Adipose tissue (tissue), 3 donors: ENCODE data around the gene ADAMTS10. TPM values are rescaled to one million over a fixed set of nuclear protein-coding genes. Genes with fewer than 3 reads are reported as not detected.

Source experiments
- H3K27ac ChIP-seq: one replicate; pipeline ENCODE4 v1.5.1; 2013; ENCODE audit warnings: low read depth, low read length
- WGBS, 3 donors: extraction: QIAGEN DNeasy Blood & Tissue Kit; methylation state at CpG; one replicate each; pipeline ENCODE4 v1.1.7; 2013; 5-methylcytosine and 5-hydroxymethylcytosine counted together
- polyA plus RNA-seq, 3 donors: library from polyadenylated mRNA; stranded (reverse); fragments of 200-250 nt; gene quantifications; one replicate each; pipeline ENCODE4 v1.2.3, GENCODE V29; 2013
- donor health status: healthy with polysubstance abuse.
- donor health status: Bipolar disorder and iron deficiency.
- donor health status: healthy.

The ADAMTS10 gene
- polyA plus RNA-seq, 3 donors: 11.0 to 29.6 (median 21.5) TPM

- WGBS, 3 donors: 63 to 88% (median 73%) methylated on average over 4 of the region's 4 CpGs
- no peak overlapping the region for H3K27ac ChIP-seq
These were observed 3.1 kb downstream of the ADAMTS10 start for GRCh38 chr19:8607386-8607785.

GRCh38 chr19:8605514-8605913 lies 5.0 kb downstream of the ADAMTS10 start:
- 94 to 97% (median 94%) methylated on average over 10 to 17 of the region's 17 CpGs for WGBS, 3 donors
- H3K27ac ChIP-seq: no peak overlapping the region

DNA sequence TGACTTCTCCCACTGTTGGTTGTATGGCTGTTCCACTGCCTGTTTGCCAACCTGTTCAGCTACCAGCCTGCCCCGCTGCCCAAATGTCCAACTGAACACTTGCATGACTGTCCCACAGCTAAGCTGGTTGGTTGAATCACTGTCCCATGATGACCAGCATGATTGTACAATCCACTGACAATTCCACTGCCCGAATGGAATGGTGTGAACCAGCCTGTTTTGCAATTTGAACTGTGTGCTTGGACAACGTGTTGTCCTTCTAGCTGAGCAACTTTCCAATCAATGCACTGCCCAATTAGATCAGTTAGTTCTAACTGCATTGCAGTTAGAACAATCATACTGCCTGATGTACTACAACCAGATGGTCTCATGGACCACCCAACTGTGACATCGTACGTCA lies 8.7 kb downstream of the ADAMTS10 start:
- 79 to 93% (median 92%) methylated on average over 5 of the region's 5 CpGs for whole genome bisulfite sequencing, 3 donors
- no peak overlapping the region for H3K27ac ChIP-seq

DNA sequence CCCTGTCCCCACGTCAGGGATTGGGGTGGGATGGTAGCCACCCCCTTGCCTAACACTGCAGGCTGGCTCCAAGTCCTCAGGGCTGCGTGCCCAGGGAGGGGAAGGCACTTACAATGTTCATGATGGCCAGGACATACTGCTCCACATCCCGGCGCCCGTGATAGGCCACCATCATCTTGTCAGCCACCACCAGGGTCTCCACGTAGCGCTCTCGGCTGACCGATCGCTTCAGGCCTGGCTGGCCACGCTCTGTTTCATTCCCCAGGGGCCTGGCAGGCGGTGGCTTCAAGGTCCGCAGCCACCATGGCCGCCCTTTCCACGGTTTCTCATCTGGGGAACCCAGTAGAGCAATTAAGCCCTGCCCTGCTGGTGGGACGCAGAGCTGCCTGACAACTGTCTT lies 9.7 kb downstream of the ADAMTS10 start:
- no peak overlapping the region for H3K27ac ChIP-seq
- 94 to 97% (median 95%) methylated on average over 16 of the region's 16 CpGs for WGBS, 3 donors

- WGBS, 3 donors: 88 to 97% (median 97%) methylated on average over 2 of the region's 2 CpGs
These were observed 10.5 kb downstream of the ADAMTS10 start for GRCh38 chr19:8600064-8600463.

GRCh38 chr19:8596168-8596567 lies 14.3 kb downstream of the ADAMTS10 start:
- H3K27ac ChIP-seq: no peak overlapping the region
- 84 to 89% (median 88%) methylated on average over 23 of the region's 23 CpGs for WGBS, 3 donors

More at GRCh38 chr19:8600064-8600463, 10.5 kb downstream of the ADAMTS10 start:
- no peak overlapping the region for H3K27ac ChIP-seq

DNA sequence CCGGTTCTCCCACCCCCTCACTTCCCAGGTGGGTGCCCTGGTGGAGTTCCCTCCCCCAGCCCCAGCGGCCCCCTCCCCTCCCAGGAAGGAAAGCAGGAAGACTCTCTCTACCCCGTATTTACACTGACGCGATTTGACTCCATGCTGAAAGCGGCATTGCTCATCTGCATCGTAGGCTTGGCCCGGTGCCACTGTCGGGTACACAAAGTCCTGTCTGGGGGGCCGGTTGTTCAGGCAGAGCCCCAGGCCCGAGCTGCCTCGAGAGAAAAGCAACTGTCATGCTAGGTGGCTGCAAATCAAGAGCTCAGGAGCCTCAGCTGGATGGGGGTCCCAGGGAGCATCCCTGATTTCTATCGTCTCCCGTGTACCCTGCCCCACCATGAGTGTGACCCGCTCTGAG lies 14.9 kb downstream of the ADAMTS10 start:
- WGBS, 3 donors: 74 to 76% (median 74%) methylated on average over 15 of the region's 15 CpGs
- H3K27ac ChIP-seq: no peak overlapping the region

- WGBS, 3 donors: 94 to 98% (median 95%) methylated on average over 2 of the region's 2 CpGs
- H3K27ac ChIP-seq: no peak overlapping the region
These were observed 16.6 kb downstream of the ADAMTS10 start for GRCh38 chr19:8593931-8594330.

- no peak overlapping the region for H3K27ac ChIP-seq
- WGBS, 3 donors: 2 to 3% (median 3%) methylated on average over 44 to 55 of the region's 55 CpGs
These were observed 18.1 kb downstream of the ADAMTS10 start for GRCh38 chr19:8592231-8593009.

GRCh38 chr19:8589177-8589714 lies 21.3 kb downstream of the ADAMTS10 start:
- H3K27ac ChIP-seq: no peak overlapping the region
- WGBS, 3 donors: 79 to 93% (median 92%) methylated on average over 24 to 32 of the region's 32 CpGs

DNA sequence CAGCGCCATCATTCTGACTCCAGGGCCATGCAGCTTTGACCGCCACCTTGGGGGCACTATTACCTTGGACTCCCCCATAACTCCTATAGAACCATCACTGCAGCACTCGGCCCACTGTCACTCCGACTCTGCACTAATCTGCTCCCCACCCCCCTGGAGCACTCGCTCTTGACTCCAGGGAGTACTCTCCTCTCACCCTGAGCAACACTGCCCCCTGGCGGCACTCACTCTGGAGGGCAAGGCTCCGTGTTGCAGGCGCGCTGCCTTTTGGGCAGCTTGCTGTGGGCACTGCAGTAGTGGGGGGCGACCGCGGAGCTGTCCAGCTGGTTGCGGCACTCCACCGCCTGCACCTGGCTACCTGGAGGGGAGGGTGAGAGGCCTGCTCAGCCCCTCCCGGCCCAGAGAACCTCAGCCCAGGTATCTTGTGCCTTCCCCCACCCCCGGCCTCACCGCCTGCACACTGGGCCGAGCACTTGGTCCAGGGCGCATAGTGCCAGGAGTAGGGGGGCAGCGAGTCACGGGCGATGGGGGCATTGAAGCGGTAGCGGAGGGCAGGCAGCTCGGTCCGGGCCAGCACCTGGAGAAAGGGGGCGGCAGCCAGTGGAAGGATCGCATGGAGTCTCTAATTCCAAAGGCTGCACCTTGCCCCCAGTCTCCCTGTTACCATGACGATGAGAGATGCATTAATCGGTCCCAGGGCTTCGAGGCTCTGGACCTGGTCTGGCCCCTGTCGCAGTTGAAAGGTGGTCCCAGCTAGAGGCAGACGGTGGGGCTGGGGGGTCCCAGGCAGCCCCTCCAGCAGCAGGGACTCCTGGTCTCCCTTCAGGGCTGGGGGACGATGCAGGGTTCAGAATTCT lies 24.4 kb downstream of the ADAMTS10 start:
- H3K27ac ChIP-seq: no peak overlapping the region
- WGBS, 3 donors: 66 to 88% (median 88%) methylated on average over 29 to 34 of the region's 34 CpGs

DNA sequence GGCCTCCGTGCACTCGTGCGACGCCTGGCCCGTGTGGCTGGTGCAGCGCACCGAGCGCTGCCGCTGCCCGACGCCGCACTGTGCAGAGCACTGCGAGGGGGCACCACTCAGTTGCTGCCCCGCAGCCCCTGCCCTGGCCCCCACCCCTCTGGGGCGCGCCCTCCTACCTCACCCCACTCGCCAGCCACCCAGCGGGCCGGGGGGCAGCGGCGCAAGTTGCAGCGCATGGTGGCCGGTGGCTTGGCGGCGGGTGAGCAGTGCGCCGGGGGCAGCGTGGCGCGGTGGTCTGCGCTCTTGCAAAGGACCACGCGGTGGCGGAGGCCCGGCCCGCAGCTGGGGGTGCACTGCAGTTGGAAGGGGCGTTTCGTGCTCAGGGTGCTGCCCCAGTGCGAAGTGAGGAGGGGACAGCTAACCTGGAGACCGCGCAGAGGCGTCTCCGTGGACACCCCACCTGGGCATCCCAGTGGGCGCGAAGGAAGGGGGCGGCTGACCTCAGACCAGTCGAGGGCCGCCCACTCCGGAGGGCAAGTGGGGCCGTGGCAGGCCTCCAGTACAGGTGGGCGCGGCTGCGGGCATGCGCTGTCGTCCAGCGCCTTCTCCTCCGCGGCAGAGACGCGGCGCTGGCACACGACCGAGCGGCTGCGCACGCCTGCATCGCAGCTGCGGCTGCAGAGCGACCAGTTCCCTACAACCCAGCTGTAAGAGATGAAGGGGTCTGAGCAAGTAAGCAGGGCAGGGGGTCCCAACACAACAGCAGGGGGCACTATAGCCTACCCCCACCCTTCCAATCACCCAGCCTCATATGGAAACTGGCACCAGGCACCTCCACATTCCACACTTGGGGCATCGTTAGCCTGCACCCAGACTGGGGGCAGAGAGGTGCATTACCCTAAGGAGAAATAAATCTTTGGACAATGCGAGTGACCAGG lies 25.3 kb downstream of the ADAMTS10 start:
- WGBS, 3 donors: 71 to 93% (median 86%) methylated on average over 57 to 71 of the region's 71 CpGs
- H3K27ac ChIP-seq: no peak overlapping the region

DNA sequence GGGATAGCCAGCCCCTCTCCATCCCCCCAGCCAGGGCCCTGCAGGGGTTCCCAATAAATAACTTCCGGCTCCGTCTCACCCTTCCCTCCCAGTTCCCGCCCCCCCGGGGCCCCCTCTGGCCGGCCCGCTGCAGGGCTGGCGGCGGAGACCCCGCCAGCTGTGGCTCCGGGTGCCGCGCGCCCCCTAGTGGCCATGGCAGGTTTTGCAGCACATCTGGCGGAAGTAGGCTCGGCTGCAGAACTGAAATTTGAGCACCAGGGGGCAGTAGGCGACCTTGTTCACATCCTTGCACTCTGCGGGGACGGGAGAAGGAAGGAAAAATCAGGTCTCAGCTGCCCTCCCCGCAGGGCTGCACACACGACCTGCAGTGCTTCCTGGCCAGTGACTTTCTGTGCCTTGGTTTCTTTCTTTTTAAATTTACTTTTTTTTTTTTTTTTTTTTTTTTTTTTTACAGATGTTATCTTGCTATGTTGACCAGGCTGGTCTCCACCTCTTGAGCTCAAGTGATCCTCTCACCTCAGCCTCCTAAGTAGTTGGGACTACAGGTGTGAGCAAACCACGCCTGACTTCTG lies 29.7 kb downstream of the ADAMTS10 start:
- 3 to 4% (median 4%) methylated on average over 20 to 21 of the region's 21 CpGs for WGBS, 3 donors

GRCh38 chr19:8578642-8579265 lies 31.8 kb downstream of the ADAMTS10 start:
- 19 to 20% (median 20%) methylated on average over 17 of the region's 17 CpGs for WGBS, 3 donors
- H3K27ac ChIP-seq: no peak overlapping the region

More for the DNA sequence above, 29.7 kb downstream of the ADAMTS10 start:
- H3K27ac ChIP-seq: no peak overlapping the region

- 51 to 75% (median 54%) methylated on average over 4 of the region's 4 CpGs for WGBS, 3 donors
These were observed 32.8 kb downstream of the ADAMTS10 start for GRCh38 chr19:8577741-8578140.

DNA sequence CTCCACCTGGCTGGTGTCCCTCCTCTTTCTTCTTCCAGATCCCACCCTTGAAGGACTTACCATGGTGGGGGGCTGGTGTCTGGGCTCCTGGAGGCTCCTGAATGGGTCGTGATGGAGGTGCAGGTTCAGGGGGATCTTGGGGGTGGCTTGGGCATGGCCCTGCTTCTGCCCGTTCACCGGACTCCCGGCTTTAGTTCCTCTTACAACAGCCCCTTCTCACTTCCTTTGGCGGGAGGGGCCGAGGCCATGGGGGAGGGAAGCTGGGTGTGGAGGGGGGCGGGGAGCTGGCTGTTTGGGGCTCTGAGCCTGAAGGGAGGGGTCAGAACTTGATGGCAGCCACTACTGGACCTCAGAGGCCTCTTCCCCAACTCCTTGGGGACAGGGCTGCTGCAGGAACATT lies 33.3 kb downstream of the ADAMTS10 start, which contains the start of gene MYO1F:
MYO1F (minus strand) TSS at position 196 of the 400 bp plus-strand sequence; CDS start at position 63, 133 bp downstream.
- no peak within 1 kb of the TSS for H3K27ac ChIP-seq
- 5 to 26% (median 10%) methylated on average over 7 of the region's 7 CpGs for WGBS, 3 donors

More at GRCh38 chr19:8577741-8578140, 32.8 kb downstream of the ADAMTS10 start:
- no peak overlapping the region for H3K27ac ChIP-seq
